ENCODE results near the gene NAV3.
"Not testable (repeated sequence)": the region's sequence is repeated elsewhere in the genome, so short reads cannot be mapped to it uniquely, and the experiment has no call there.

The NAV3 gene

DNA sequence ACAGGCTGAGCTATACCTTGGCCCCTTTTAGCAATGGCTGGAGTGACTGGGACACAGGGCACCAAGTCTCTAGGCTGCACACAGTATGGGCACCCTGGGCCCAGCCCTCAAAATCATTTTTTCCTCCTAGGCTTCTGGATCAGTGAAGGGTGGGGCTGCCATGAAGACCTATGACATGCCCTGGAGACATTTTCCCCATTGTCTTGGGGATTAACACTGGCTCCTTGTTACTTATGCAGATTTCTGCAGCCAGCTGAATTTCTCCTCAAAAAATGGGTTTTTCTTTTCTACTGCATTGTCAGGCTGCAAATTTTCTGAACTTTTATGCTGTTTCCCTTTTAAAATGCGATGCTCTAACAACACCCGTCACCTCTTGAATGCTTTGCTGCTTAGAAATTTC lies 272.1 kb downstream of the NAV3 start:
- not testable (repeated sequence) for DNase-seq (ENCODE audit: extremely low read depth in 1 of 2, low read depth in 1 of 2)

DNA sequence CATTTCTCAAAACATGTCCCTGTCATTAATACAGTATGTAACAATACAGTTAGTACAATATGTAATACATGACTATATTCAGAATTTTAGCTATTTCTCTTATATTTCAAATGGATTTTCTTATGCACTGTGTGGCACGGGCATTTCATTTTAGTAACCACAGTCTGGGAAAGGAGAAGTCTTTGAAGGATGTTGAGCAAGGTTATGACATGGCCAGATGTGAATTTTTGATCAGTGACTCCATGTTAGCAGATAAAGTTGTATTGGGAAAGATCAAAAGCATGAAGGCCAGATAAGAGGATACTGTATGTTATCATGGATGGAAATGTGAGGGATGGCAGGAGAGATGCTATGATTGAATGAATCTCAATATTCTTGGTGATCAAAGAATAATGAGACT lies 285.2 kb downstream of the NAV3 start:
- no peak for DNase-seq (ENCODE audit: extremely low read depth in 1 of 2, low read depth in 1 of 2)

DNA sequence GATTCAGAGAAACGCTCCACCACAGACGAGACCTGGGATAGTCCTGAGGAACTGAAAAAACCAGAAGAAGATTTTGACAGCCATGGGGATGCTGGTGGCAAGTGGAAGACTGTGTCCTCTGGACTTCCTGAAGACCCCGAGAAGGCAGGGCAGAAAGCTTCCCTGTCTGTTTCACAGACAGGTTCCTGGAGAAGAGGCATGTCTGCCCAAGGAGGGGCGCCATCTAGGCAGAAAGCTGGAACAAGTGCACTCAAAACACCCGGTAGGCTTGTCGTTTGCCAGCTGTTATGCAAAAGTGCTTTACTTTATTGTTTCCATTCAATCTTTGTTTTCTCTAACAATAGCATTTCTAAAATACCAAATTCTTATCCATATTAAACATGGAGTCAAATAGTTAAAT lies 287.3 kb downstream of the NAV3 start:
- no peak for DNase-seq (ENCODE audit: extremely low read depth in 1 of 2, low read depth in 1 of 2)

DNA sequence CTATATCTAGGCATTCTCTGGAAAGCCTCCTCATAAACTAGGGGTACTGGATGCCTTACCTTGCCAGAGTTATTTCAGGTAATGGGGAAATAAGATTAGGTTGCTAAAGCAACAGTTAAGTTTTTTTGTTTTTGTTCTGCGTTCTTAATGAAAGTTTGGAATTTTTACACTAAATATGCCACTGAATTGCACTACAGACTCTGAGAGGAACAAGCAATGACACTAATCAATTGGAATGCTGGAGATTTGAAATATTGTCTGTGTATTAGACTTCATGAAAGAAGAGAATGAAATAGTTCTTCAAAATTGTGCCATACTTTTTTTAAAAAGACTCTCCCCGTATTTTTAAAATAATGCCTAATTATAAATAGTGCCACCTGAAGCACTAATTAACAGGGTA lies 287.8 kb downstream of the NAV3 start:
- DNase-seq (ENCODE audit: extremely low read depth in 1 of 2, low read depth in 1 of 2), result no peak

DNA sequence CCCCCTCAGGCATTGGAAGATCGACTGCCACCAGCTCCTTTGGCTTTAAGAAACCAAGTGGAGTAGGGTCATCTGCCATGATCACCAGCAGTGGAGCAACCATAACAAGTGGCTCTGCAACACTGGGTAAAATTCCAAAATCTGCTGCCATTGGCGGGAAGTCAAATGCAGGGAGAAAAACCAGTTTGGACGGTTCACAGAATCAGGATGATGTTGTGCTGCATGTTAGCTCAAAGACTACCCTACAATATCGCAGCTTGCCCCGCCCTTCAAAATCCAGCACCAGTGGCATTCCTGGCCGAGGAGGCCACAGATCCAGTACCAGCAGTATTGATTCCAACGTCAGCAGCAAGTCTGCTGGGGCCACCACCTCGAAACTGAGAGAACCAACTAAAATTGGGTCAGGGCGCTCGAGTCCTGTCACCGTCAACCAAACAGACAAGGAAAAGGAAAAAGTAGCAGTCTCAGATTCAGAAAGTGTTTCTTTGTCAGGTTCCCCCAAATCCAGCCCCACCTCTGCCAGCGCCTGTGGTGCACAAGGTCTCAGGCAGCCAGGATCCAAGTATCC lies 288.7 kb downstream of the NAV3 start:
- DNase-seq (ENCODE audit: extremely low read depth in 1 of 2, low read depth in 1 of 2), result no peak

DNA sequence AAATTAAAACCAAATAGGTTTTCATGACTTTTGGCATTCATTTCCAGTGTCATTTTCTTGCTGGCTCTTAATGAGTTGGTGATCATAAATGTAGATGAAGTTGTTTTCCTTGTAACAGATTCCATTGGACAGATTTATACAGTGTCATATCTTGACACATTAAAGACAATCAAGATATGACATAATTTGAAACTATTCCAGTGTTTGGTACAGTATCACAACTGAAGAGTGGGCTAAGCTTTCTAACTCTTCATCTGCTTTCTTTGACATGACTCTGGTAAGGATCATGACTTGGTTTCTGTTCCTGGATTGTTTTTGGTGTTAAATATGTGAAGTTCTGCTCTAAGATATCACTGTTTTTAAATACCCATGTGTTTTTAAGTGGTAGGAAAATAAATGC lies 289.6 kb downstream of the NAV3 start:
- DNase-seq (ENCODE audit: extremely low read depth in 1 of 2, low read depth in 1 of 2), result no peak

DNA sequence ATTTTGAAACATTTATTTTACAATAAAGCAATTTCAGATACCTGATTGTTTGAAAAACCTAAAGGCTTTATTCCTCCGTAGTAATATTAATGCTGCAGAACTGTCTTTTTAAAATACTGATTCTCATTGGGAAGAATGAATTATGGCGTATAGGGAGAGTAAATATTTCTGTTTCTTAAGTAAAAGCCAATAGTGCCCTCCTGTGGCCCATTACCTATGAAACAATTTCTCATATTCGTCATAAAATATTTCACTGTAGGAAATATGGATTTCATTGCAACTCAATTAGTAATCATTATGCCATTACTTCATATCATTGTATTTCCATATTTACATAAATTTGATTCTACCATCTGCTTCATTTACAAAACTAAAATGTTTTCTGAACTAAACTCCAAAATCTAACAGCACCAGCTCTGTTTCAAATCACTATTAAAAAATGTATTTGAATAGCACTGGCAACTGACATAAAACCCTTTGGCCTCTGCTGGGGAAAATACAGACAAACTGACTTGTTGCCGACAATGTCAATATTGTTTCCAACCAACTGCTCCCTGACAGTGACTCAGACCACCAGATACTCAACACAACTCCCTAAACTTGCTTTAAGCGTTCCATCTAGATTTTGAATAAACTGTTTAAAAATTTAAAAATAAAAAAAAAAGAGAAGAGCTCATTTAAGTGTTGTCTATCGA lies 290.3 kb downstream of the NAV3 start:
- no peak for DNase-seq (ENCODE audit: extremely low read depth in 1 of 2, low read depth in 1 of 2)

DNA sequence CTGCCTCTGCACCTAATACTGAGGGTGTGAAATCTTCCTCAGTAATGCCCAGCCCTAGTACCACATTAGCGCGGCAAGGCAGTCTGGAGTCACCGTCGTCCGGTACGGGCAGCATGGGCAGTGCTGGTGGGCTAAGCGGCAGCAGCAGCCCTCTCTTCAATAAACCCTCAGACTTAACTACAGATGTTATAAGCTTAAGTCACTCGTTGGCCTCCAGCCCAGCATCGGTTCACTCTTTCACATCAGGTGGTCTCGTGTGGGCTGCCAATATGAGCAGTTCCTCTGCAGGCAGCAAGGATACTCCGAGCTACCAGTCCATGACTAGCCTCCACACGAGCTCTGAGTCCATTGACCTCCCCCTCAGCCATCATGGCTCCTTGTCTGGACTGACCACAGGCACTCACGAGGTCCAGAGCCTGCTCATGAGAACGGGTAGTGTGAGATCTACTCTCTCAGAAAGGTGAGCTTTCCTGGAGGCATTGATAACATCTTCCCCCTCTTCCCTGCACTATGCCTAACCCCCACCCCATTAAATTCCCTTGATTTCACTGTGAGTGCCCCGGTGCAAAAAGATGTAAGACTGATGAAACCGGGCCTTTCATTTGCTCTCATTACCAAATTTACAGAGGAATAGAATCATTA lies 291.4 kb downstream of the NAV3 start:
- no peak for DNase-seq (ENCODE audit: extremely low read depth in 1 of 2, low read depth in 1 of 2)

DNA sequence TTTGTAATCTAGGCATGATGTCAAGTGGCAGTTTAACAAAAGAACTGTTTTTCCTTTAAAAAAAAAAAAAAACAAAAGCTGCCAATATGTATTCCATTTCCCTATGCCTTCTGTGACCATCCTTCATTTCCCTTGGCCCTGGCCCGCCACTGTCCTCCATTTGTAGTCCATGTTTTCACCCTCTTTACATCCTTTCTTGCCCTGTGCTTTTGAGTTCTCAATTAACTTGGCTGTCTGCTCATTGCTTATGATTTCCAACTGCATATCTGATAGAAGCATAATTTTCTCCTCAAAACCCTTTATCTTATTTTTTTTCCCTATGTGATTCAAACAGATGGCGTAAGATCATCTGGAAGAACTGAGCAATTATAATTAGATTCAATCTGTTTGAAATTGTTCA lies 297.5 kb downstream of the NAV3 start:
- DNase-seq (ENCODE audit: extremely low read depth in 1 of 2, low read depth in 1 of 2), result no peak

DNA sequence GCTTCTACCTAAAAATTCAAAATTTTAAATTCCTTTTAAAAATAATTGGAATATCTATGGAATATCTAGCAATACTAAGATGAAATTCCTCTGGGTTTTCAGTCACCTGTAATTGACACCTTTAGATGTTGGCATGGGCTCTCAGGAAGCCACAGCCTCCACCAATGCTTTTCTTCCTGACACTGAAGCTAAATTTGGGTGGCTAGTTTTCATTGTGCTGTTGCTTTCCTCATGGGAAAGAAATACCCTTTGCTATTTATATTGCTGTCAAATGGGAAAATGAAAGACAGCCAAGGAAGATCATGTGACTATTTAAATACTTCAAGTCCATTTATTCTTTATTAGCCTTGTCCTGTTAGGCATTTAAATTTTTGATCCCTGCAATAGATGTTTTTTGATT lies 313.0 kb downstream of the NAV3 start:
- DNase-seq (ENCODE audit: extremely low read depth in 1 of 2, low read depth in 1 of 2), result no peak

DNA sequence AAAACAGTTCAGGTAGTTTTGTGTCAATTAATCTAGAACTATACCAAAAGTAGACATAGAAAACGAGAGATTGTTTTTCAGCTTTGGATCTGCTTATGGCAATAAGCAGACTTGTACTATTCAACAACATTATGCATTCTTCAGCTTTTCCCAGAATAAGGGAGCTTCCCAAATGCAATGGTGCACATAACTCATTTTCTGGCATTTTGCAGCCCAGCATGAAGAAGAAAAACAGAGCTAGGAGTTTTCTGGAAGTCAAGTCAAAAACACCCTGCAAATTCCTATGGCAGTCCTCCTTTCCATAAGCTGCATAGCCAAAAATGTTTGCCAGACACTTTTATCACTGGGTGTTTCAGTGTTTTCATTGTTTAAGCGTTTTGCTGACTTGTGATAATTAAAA lies 314.7 kb downstream of the NAV3 start:
- no peak for DNase-seq (ENCODE audit: extremely low read depth in 1 of 2, low read depth in 1 of 2)

DNA sequence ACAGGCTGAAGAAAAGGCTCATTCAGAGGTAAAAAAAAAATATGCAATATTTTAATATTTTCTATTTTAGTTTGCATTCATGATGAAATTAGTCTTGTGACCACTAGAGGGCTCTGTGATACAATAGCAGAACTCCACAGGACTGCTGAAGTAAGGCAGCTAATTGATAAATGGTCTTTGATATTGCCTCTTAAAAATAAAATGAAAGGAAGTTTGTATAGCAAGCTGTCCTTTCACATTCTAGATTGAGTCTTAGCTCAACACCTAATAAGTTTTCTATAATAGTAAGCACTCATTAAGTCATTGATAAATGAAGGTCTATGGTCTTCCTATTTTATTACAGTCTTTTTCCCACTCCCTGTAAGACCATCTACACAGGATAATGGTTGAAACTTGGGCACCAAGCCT lies 315.7 kb downstream of the NAV3 start:
- no peak for DNase-seq (ENCODE audit: extremely low read depth in 1 of 2, low read depth in 1 of 2)

DNA sequence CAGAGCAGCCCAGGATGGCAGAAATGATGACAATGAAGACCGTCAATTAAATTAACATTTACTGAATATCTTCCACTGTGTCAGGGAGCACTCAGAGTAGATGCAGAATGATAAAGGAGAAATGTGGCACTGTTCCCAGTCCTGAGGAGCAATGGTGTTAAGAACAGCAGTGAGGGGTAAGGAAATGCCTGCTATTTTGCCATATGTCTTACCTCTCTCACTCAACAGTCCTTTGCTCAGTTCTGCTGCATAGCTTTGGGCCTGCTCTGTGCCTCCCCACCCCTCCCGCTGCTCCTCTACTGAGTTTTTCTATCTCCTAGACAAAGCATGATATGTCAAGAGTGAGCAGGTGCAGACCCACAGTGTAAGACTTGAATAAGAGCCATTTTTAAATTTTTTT lies 318.8 kb downstream of the NAV3 start:
- no peak for DNase-seq (ENCODE audit: extremely low read depth in 1 of 2, low read depth in 1 of 2)

DNA sequence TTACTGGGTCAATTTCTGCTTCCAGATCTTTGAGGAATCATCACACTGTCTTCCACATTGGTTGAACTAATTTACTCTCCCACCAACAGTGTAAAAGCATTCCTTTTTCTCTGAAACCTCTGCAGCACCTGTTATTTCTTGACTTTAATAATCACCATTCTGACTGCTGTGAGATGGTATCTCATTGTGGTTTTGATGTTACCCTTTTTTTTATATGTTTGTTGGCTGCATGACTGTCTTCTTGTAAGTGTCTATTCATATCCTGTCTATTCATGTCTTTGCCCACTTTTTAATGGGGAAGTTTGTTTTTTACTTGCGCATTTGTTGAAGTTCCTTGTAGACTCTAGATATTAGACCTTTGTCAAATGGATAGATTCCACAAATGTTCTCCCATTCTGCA lies 324.9 kb downstream of the NAV3 start:
- no peak for DNase-seq (ENCODE audit: extremely low read depth in 1 of 2, low read depth in 1 of 2)

DNA sequence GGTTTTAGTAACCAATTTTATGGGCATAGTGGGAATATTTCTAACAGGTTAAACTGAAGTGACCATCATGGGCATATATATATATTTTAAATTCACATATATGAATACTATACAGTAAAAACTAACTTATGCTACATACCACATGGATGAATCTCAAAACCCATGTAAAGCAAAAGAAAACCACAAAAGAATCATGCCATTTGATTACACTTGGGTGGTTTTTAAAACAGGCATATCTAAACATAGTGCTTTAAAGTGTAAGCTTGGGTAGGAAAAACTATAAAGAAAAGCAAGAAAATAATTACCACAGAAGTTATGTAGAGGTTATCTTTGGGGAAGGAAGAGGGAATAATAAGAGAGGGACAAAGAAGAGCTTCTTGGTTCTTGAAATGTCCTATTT lies 326.1 kb downstream of the NAV3 start:
- DNase-seq (ENCODE audit: extremely low read depth in 1 of 2, low read depth in 1 of 2), result no peak

DNA sequence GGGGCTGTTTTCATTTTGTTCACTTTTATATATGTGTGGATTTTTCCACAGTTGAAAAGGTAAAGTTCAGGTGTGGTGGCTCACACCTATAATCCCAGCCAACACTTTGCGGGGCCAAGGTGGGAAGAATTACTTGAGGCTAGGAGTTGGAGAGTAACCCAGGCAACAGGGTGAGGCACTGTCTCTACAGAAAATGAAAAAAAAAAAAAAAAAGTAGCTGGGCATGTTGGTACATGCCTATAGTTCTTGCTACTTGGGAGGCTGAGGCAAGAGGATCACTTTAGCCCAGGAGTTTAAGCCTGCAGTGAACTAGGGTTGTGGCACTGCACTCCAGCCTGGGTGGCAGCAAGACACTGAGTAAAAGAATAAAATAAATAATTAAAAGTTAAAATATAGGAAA lies 326.5 kb downstream of the NAV3 start:
- no peak for DNase-seq (ENCODE audit: extremely low read depth in 1 of 2, low read depth in 1 of 2)

DNA sequence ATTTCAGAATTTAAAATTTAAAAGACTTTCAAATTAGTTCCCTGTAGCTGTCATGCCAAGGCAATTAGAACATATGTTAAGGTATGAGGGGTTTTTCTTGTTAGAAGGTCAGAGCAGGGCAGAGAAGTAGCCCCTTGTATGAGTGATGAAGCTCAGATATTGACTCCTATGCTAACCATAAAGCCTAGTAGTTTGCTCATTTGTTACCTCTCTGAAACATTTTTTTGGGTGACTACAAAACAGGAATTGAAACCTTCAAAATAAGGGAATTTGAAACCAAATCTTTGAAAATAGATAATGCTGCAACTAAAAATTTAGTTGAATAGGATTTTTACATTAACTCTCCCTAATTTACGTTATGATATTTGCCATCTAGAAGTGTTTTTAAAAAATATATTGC lies 333.5 kb downstream of the NAV3 start:
- no peak for DNase-seq (ENCODE audit: extremely low read depth in 1 of 2, low read depth in 1 of 2)

DNA sequence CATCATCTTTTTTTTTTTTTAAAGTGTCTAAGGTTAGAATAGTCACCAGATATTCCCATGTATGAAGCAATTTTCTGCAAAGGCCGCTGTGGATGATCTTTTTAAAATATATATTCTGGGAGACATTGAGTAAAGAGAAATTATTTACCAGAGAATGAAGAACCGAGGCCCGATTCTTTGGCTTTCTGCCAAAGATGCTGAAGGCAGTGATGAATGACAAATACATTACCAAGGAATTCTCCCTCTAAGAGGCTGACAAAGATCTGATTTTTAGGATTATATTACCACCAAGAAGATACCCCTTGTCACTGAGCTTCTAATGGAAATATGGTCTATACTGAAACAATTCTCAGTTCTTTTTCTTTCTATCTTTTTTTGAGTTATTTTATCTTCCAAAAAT lies 336.8 kb downstream of the NAV3 start:
- no peak for DNase-seq (ENCODE audit: extremely low read depth in 1 of 2, low read depth in 1 of 2)

DNA sequence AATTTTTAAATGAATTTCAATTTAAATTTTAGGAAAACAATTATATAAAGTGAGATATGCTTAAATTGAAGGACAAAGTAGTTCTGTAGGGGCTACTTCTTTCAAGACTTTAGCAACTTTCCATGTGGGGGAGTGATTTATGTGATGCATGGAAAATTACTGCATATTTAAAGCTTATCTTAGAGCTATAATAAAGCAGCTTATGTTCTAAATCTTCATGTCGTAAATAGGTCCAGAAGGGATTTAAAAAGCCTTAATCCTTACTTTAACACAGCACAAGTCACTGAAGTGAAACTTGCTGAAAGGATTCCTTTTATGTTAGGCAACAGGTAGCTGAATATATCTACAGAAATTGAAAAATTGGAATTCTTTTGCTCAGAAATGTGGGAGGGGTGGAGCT lies 340.4 kb downstream of the NAV3 start:
- DNase-seq (ENCODE audit: extremely low read depth in 1 of 2, low read depth in 1 of 2), result no peak

DNA sequence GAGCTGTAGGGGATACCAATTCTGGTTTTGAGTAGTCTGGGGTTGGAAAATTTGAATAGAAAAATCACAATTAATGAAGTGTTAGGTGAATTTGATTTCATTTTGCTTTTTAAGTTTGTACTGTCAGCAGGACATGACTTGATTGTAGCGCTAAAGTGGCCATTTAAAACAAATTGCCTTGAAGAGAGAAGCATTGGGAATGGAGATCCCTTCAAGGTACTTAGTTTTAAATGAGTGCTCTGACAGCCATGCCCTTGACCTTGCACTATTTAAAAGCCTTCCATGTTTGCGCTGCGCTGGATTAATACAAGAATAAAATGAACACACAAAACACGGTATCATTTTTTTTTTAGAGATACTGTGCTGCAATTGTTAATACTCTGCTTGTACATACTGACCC lies 345.9 kb downstream of the NAV3 start:
- no peak for DNase-seq (ENCODE audit: extremely low read depth in 1 of 2, low read depth in 1 of 2)

DNA sequence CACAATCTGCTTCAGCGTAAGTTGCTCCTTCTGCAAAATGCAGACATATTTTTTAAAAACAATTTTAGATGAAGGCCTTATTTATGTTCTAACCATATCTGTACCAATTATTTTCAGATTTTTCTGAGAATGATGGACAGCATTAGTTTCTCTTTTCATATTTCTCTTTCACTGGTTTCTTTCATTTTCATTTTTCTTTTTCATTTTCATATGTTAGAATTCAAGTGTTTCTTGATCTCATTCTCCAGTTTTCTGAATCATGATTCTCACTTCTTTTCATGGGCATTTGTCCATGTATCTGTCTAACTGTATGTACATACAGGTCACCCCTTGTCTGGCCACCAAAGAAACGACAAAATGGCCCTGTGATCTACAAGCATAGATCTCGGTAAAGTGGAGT lies 346.6 kb downstream of the NAV3 start:
- DNase-seq (ENCODE audit: extremely low read depth in 1 of 2, low read depth in 1 of 2), result no peak

DNA sequence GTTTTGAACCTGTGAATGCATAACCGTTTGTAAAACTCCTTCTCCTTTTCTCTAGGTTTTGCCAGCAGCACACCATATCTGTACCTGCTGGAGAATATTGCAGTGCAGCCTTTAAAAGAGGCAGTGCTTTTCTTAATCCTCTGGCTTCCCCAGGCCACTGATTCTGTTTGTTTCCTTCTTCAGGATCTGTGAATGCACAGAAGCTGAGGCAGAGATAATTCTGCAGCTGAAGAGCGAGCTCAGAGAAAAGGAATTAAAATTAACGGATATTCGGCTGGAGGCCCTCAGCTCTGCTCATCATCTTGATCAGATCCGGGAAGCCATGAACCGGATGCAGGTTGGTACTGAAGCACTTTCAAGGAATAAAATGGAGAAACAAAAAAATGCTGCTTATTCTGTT lies 348.7 kb downstream of the NAV3 start:
- DNase-seq (ENCODE audit: extremely low read depth in 1 of 2, low read depth in 1 of 2), result no peak

Measured in activated CD8-positive, alpha-beta memory T cell treated with anti-CD3 and anti-CD28 coated beads for 1 hour (primary cell).